Sciatic nerve (tissue), 2 donors: ENCODE measurements around the gene DDB1. TPM values are rescaled to one million over a fixed set of nuclear protein-coding genes. Genes with fewer than 3 reads are reported as not detected.
A peak's percentile ranks its signal among the peaks of the same experiment; 100 is the strongest.
"Not testable (repeated sequence)": the region's sequence is repeated elsewhere in the genome, so short reads cannot be mapped to it uniquely, and the experiment has no call there.

Experiments used
- ATAC-seq: fragments of 200-7000 bp; cut with Tn5 transposase; one replicate; pipeline ENCODE4 v1.9.1; 2020; ENCODE audit warnings: mild to moderate bottlenecking, moderate library complexity
- DNase-seq: peaks from one replicate; pipeline ENCODE4 v3.0.0-alpha.2; 2020; ENCODE audit warnings: low spot score
- intact Hi-C: fragments of 100-400 bp; cut with DNase I; formaldehyde crosslinking; loops from one replicate; pipeline ENCODE4 v1.14.2; 2022
- total RNA-seq: library from RNA; stranded (reverse); fragmentation: NEBNext Ultra II Directional; extraction: Animal tissue kit (Norgen Biotek cat#: 25700); gene quantifications from one replicate; pipeline ENCODE4 v1.2.1, GENCODE V29; 2021
- donor health status: DM: no; HTN: no; CAD: no.
- donor health status: DM: no; HTN: no; CAD: no.

Gene DDB1
- total RNA-seq, 1 donor from 2014 or later: 161 TPM

GRCh38 chr11:61254403-61255025, 78.4 kb downstream of the DDB1 start:
- DNase-seq (peak; percentile 72), ATAC-seq (peak; percentile 46)
- intact Hi-C loops: no loop called here

GRCh38 chr11:61252332-61252731, 80.6 kb downstream of the DDB1 start:
- intact Hi-C loops, DNase-seq, ATAC-seq: not testable (repeated sequence)

DNA sequence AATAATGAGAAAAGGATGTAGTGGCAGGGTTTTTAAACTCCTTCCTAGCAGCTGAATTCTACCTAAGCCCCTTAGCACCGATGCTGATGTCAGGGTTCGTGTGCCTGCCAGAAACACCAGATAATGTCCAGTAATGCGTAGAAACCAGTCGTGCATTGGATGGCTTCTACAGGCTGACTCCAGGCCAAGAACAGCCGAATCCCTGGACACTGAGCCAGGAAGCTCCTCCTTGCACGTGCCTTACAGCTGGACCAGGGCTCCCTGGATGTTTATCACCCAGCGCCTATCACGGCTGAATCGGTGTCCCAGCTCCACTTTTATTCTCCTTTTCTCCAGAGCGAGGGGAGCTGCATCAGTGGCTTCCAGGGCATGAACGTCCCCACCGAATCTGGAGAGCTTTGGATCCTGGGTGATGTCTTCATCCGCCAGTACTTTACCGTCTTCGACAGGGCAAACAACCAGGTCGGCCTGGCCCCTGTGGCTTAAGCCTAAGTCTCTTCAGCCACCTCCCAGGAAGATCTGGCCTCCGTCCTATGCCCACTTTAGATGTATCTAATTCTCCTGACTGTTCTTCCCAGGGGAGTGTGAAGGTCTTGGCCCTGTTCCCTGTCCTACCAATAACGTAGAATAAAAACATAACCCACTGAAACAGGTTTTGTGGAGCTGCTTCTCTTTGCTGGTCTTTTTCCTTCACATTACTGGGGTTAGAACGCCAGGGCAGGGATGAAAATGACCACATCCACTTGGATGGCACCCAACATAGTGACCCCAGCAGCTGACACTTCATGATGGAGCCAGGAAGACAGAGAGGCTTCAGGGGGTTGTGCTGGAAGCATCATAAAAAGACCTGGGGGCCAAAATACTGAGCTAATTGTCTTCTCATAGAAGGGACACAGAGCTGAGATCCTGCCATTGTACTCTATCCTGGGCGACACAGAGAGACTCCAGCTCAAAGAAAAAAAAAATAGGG, 81.8 kb downstream of the DDB1 start:
- DNase-seq (peak; percentile 75), ATAC-seq (peak; percentile 91)
- intact Hi-C loops: not testable (repeated sequence)

Other genes starting within 250 kb of the DDB1 start
- gene CD5, start 230.6 kb downstream of the DDB1 start, total RNA-seq: 1.3 TPM
- 23.1 TPM for gene VPS37C, start 171.7 kb downstream of the DDB1 start, total RNA-seq
- not detected for gene PGA3, start 129.6 kb downstream of the DDB1 start, total RNA-seq
- not detected for gene PGA4, start 110.8 kb downstream of the DDB1 start, total RNA-seq
- not detected for gene PGA5, start 91.9 kb downstream of the DDB1 start, total RNA-seq
- 3.6 TPM for gene VWCE, start 37.8 kb downstream of the DDB1 start, total RNA-seq
- gene TKFC, start 123 bp upstream of the DDB1 start, total RNA-seq: 32.6 TPM
- gene CYB561A3, start 28.8 kb upstream of the DDB1 start, total RNA-seq: 37.8 TPM
- 38.2 TPM for gene TMEM138, start 29.3 kb upstream of the DDB1 start, total RNA-seq
- gene TMEM216, start 59.5 kb upstream of the DDB1 start, total RNA-seq: 8.9 TPM
- 79.2 TPM for gene CPSF7, start 96.9 kb upstream of the DDB1 start, total RNA-seq
- 24.9 TPM for gene SDHAF2, start 97.0 kb upstream of the DDB1 start, total RNA-seq
- gene LRRC10B, start 175.6 kb upstream of the DDB1 start, total RNA-seq: 0.98 TPM
- gene SYT7, start 248.0 kb upstream of the DDB1 start, total RNA-seq: 3.7 TPM